DND-41 (cell line): ENCODE measurements around the gene GTF3C5.
"Not testable (repeated sequence)": the region's sequence is repeated elsewhere in the genome, so short reads cannot be mapped to it uniquely, and the experiment has no call there.

Experiments
- ATAC-seq: fragments of 200-7000 bp; cut with Tn5 transposase; 3 replicates; pipeline ENCODE4 v1.9.1; 2021; ENCODE audit warnings: low read depth; ENCODE audit not compliant: insufficient read depth
- DNase-seq: peaks from one replicate; pipeline ENCODE4 v3.0.0-alpha.2; 2020
- H2AFZ ChIP-seq: 2 replicates; pipeline ENCODE4 v1.6.0; 2012; ENCODE audit warnings: low read depth, low read length
- H3K27ac ChIP-seq: 2 replicates; pipeline ENCODE4 v1.5.1; 2012; ENCODE audit warnings: low read length, inconsistent platforms
- H3K27me3 ChIP-seq: fragments of 200-600 bp; sonication (generic); 2 replicates; pipeline ENCODE4 v1.6.0; 2012; ENCODE audit warnings: low read length, mild to moderate bottlenecking, inconsistent platforms; ENCODE audit not compliant: insufficient read depth, poor library complexity
- H3K36me3 ChIP-seq: 2 replicates; pipeline ENCODE4 v1.5.1; 2012; ENCODE audit warnings: low read length, inconsistent platforms; ENCODE audit not compliant: insufficient read depth
- H3K4me1 ChIP-seq: 2 replicates; pipeline ENCODE4 v1.5.1; 2012; ENCODE audit warnings: mild to moderate bottlenecking, low read length; ENCODE audit not compliant: insufficient read depth
- H3K4me2 ChIP-seq: 2 replicates; pipeline ENCODE4 v1.6.0; 2012; ENCODE audit warnings: mild to moderate bottlenecking, moderate library complexity, low read length, inconsistent platforms; ENCODE audit not compliant: insufficient read depth
- H3K4me3 ChIP-seq, 2 experiments: fragments of 200-600 bp in 1 of 2; shearing (Covaris generic) in 1 of 2; 2 replicates each; pipeline ENCODE4 v1.5.1; 2012 to 2016; ENCODE audit warnings: inconsistent platforms in 2 of 2, low read length in 2 of 2, mild to moderate bottlenecking in 2 of 2, low read depth in 1 of 2, moderate library complexity in 1 of 2
- H3K79me2 ChIP-seq: 2 replicates; pipeline ENCODE4 v1.6.0; 2012; ENCODE audit warnings: low read length, inconsistent platforms; ENCODE audit not compliant: insufficient read depth
- H3K9ac ChIP-seq: 2 replicates; pipeline ENCODE4 v1.6.0; 2012; ENCODE audit warnings: low read depth, mild to moderate bottlenecking, inconsistent platforms, low read length, moderate library complexity
- H3K9me3 ChIP-seq: 2 replicates; pipeline ENCODE4 v1.5.1; 2012; ENCODE audit warnings: low read length, moderate library complexity, mild to moderate bottlenecking, inconsistent platforms; ENCODE audit not compliant: insufficient read depth, severe bottlenecking
- H4K20me1 ChIP-seq: 2 replicates; pipeline ENCODE4 v1.6.0; 2012; ENCODE audit warnings: low read length; ENCODE audit not compliant: insufficient read depth
- EZH2 ChIP-seq: IDR thresholded peaks from 3 replicates; pipeline ENCODE4 v1.6.1; 2012; ENCODE audit warnings: borderline replicate concordance, low read depth, mild to moderate bottlenecking, moderate library complexity, low read length, inconsistent platforms; ENCODE audit not compliant: severe bottlenecking
- TF ChIP-seq, protein P1 (sequence below): IDR thresholded peaks from 2 replicates; pipeline ENCODE4 v1.5.1; 2012; ENCODE audit warnings: borderline replicate concordance, low read length, moderate library complexity, mild to moderate bottlenecking; ENCODE audit not compliant: poor library complexity, severe bottlenecking; ENCODE audit errors: extremely low read depth

Gene GTF3C5

GRCh38 chr9:132989414-132989996 lies 41.3 kb upstream of the GTF3C5 start:
- Histone ChIP-seq H3K9me3 (no peaks in the 10 kb centered on the region), H3K36me3 (no peaks in the 10 kb centered on the region), H4K20me1 (no peaks in the 10 kb centered on the region; the same call in 1 of the 2 replicates), H2AFZ (no peak overlapping the region), H3K27ac (no peak overlapping the region), H3K4me1 (no peaks in the 10 kb centered on the region), H3K4me2 (no peak overlapping the region), H3K27me3 (peaks cover 2% of the 10 kb centered on the region), H3K4me3 (no peak overlapping the region), H3K79me2 (no peaks in the 10 kb centered on the region), H3K9ac (no peak overlapping the region)
- TF ChIP-seq EZH2 = no peak
- TF ChIP-seq, protein P1, sequence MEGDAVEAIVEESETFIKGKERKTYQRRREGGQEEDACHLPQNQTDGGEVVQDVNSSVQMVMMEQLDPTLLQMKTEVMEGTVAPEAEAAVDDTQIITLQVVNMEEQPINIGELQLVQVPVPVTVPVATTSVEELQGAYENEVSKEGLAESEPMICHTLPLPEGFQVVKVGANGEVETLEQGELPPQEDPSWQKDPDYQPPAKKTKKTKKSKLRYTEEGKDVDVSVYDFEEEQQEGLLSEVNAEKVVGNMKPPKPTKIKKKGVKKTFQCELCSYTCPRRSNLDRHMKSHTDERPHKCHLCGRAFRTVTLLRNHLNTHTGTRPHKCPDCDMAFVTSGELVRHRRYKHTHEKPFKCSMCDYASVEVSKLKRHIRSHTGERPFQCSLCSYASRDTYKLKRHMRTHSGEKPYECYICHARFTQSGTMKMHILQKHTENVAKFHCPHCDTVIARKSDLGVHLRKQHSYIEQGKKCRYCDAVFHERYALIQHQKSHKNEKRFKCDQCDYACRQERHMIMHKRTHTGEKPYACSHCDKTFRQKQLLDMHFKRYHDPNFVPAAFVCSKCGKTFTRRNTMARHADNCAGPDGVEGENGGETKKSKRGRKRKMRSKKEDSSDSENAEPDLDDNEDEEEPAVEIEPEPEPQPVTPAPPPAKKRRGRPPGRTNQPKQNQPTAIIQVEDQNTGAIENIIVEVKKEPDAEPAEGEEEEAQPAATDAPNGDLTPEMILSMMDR = no peak
- DNase-seq (no peak), ATAC-seq (no peak)

DNA sequence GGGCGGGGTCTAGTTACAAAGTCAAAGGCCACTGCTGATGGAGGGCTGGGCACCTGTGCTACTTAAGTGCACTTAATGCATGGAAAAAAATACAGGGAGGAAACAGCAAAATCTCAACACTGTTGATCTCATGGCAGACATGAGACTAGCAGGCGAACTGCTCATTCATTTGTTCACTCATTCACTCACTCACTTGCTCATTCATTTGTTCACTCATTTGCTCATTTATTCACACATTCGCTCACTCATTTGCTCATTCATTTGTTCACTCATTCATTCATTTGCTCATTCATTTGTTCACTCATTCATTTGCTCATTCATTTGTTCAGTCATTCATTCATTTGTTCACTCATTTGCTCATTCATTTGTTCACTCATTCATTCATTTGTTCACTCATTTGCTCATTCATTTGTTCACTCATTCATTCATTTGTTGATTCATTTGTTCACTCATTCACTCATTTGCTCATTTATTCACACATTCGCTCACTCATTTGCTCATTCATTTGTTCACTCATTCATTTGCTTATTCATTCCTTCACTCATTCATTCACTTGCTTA lies 40.7 kb upstream of the GTF3C5 start:
- not testable (repeated sequence) for H4K20me1 ChIP-seq, H3K9me3 ChIP-seq, DNase-seq, H3K4me3 ChIP-seq, H3K79me2 ChIP-seq, H3K9ac ChIP-seq, H3K4me1 ChIP-seq, H3K4me2 ChIP-seq, H3K27me3 ChIP-seq, H3K27ac ChIP-seq, ATAC-seq, H2AFZ ChIP-seq, H3K36me3 ChIP-seq

GRCh38 chr9:132990781-132991180 lies 40.0 kb upstream of the GTF3C5 start:
- Histone ChIP-seq H3K9ac (no peak overlapping the region), H3K79me2 (no peaks in the 10 kb centered on the region), H3K27me3 (peaks cover 6% of the 10 kb centered on the region), H3K27ac (no peak overlapping the region), H3K4me3 (no peak overlapping the region), H4K20me1 (no peaks in the 10 kb centered on the region; the same call in 1 of the 2 replicates), H2AFZ (no peak overlapping the region), H3K4me2 (no peak overlapping the region), H3K4me1 (no peaks in the 10 kb centered on the region), H3K9me3 (no peaks in the 10 kb centered on the region), H3K36me3 (no peaks in the 10 kb centered on the region)
- TF ChIP-seq EZH2 = no peak
- TF ChIP-seq, protein P1 = no peak
- DNase-seq = no peak
- no peak for ATAC-seq

- H3K4me2 ChIP-seq = no peak overlapping the region
- no peaks in the 10 kb centered on the region for H3K36me3 ChIP-seq
- TF ChIP-seq EZH2 = no peak
- TF ChIP-seq, protein P1 = no peak
- H3K4me3 ChIP-seq = no peak overlapping the region
- H3K27ac ChIP-seq = no peak overlapping the region
- H3K27me3 ChIP-seq = peaks cover 6% of the 10 kb centered on the region
- no peak overlapping the region for H2AFZ ChIP-seq
- DNase-seq = no peak
- no peaks in the 10 kb centered on the region for H3K4me1 ChIP-seq
- peak; percentile 31; the same call in 1 of the 3 replicates for ATAC-seq
- H3K9ac ChIP-seq = no peak overlapping the region
- H4K20me1 ChIP-seq = no peaks in the 10 kb centered on the region; the same call in 1 of the 2 replicates
- no peaks in the 10 kb centered on the region for H3K9me3 ChIP-seq
- H3K79me2 ChIP-seq = no peaks in the 10 kb centered on the region
Measured at GRCh38 chr9:132991351-132992300, 39.2 kb upstream of the GTF3C5 start.
